Measurements from ENCODE around the gene PTDSS2. TPM values are rescaled to one million over a fixed set of nuclear protein-coding genes. Genes with fewer than 3 reads are reported as not detected.

The PTDSS2 gene
- total and polyA plus RNA-seq, 2 of the 13 experiments (the other 11 are each of a cell fraction or from before 2014, with no cell fraction given) = 21.7 to 26.4 TPM

DNA sequence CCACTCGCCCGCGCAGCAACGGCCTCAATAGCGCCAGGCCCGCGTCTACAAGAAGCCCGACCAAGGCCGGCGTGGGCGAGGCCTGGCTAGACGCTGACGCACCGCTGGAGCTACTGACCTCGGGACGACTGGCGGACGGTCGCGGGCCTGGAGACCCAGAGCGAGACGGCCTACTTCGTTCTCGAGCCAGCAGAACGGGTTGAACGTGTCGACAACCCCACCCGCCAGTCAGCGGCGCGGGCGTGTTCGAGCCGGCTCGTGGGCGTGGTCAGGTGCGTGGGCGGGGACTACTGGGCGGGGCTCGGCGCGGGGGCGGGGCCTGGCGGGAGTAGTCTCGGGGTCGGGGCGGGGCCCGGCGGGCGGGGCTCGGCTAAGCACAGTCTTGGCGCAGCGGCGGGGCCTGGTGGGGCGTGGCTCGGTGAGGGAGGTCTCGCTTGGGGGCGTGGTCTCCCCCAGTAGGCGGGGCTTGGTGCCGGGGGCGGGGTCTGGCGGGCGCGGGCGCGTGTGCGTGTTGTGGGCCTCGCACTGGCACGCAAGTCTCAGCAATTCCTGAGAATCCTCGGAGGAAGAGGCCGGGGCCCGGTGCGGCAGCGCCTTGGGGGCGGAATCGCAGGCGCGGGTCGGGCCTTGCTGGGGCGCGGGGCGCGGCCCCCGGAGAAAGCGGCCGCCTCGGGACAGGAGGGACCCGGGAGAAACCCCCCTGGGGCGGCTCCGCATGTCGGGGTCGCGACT is 57.1 kb downstream of the PTDSS2 start, which contains the start of gene RNH1 (continued):
- no peak for TF ChIP-seq NFIC (IDR thresholded peaks at IDR 0.05; ENCODE audit: low read length)
- TF ChIP-seq, protein P1, sequence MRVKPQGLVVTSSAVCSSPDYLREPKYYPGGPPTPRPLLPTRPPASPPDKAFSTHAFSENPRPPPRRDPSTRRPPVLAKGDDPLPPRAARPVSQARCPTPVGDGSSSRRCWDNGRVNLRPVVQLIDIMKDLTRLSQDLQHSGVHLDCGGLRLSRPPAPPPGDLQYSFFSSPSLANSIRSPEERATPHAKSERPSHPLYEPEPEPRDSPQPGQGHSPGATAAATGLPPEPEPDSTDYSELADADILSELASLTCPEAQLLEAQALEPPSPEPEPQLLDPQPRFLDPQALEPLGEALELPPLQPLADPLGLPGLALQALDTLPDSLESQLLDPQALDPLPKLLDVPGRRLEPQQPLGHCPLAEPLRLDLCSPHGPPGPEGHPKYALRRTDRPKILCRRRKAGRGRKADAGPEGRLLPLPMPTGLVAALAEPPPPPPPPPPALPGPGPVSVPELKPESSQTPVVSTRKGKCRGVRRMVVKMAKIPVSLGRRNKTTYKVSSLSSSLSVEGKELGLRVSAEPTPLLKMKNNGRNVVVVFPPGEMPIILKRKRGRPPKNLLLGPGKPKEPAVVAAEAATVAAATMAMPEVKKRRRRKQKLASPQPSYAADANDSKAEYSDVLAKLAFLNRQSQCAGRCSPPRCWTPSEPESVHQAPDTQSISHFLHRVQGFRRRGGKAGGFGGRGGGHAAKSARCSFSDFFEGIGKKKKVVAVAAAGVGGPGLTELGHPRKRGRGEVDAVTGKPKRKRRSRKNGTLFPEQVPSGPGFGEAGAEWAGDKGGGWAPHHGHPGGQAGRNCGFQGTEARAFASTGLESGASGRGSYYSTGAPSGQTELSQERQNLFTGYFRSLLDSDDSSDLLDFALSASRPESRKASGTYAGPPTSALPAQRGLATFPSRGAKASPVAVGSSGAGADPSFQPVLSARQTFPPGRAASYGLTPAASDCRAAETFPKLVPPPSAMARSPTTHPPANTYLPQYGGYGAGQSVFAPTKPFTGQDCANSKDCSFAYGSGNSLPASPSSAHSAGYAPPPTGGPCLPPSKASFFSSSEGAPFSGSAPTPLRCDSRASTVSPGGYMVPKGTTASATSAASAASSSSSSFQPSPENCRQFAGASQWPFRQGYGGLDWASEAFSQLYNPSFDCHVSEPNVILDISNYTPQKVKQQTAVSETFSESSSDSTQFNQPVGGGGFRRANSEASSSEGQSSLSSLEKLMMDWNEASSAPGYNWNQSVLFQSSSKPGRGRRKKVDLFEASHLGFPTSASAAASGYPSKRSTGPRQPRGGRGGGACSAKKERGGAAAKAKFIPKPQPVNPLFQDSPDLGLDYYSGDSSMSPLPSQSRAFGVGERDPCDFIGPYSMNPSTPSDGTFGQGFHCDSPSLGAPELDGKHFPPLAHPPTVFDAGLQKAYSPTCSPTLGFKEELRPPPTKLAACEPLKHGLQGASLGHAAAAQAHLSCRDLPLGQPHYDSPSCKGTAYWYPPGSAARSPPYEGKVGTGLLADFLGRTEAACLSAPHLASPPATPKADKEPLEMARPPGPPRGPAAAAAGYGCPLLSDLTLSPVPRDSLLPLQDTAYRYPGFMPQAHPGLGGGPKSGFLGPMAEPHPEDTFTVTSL (CRISPR knock-in tag; IDR thresholded peaks at IDR 0.05; ENCODE audit: borderline replicate concordance) = no peak; the same call in 1 of the 2 replicates
- no peak for TF ChIP-seq ZFP91 (CRISPR knock-in tag; IDR thresholded peaks at IDR 0.05; ENCODE audit: borderline replicate concordance)
- no peak for TF ChIP-seq RARG (CRISPR knock-in tag; IDR thresholded peaks at IDR 0.05; ENCODE audit: low read depth)
- TF ChIP-seq, protein P2, sequence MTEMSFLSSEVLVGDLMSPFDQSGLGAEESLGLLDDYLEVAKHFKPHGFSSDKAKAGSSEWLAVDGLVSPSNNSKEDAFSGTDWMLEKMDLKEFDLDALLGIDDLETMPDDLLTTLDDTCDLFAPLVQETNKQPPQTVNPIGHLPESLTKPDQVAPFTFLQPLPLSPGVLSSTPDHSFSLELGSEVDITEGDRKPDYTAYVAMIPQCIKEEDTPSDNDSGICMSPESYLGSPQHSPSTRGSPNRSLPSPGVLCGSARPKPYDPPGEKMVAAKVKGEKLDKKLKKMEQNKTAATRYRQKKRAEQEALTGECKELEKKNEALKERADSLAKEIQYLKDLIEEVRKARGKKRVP (CRISPR knock-in tag; IDR thresholded peaks at IDR 0.05) = no peak
- no peak for TF ChIP-seq TCF7 (IDR thresholded peaks at IDR 0.05; ENCODE audit: low read depth)
- no peak for TF ChIP-seq KDM4B (CRISPR knock-in tag; IDR thresholded peaks at IDR 0.05)
- TF ChIP-seq POGK (CRISPR knock-in tag; conservative IDR thresholded peaks at IDR 0.05) = 0 out of 2 replicates have a peak, but pooled peaks have one; percentile 15
- TF ChIP-seq SSRP1 (CRISPR knock-in tag; IDR thresholded peaks at IDR 0.05) = peak; percentile 72; the same call in 1 of the 2 replicates
- TF ChIP-seq NRL (CRISPR knock-in tag; IDR thresholded peaks at IDR 0.05; ENCODE audit: borderline replicate concordance) = 0 out of 2 replicates have a peak, but pooled peaks have one; percentile 20
- no peak for TF ChIP-seq HNRNPH1 (optimal IDR thresholded peaks at IDR 0.05; ENCODE audit: low read depth, low read length)
- TF ChIP-seq, protein P3, sequence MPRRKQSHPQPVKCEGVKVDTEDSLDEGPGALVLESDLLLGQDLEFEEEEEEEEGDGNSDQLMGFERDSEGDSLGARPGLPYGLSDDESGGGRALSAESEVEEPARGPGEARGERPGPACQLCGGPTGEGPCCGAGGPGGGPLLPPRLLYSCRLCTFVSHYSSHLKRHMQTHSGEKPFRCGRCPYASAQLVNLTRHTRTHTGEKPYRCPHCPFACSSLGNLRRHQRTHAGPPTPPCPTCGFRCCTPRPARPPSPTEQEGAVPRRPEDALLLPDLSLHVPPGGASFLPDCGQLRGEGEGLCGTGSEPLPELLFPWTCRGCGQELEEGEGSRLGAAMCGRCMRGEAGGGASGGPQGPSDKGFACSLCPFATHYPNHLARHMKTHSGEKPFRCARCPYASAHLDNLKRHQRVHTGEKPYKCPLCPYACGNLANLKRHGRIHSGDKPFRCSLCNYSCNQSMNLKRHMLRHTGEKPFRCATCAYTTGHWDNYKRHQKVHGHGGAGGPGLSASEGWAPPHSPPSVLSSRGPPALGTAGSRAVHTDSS (CRISPR knock-in tag; conservative IDR thresholded peaks at IDR 0.05) = no peak
